Measurements from ENCODE around the gene GRIK4.

GRIK4 gene

GRCh38 chr11:120793806-120794479, 282.4 kb downstream of the GRIK4 start:
- DNase-seq = no peak

- DNase-seq = no peak
Measured at GRCh38 chr11:120794748-120795147, 283.2 kb downstream of the GRIK4 start.

GRCh38 chr11:120795185-120795584, 283.6 kb downstream of the GRIK4 start:
- DNase-seq = no peak

GRCh38 chr11:120797143-120797542, 285.6 kb downstream of the GRIK4 start:
- no peak for DNase-seq

- no peak for DNase-seq
Measured at GRCh38 chr11:120798854-120799253, 287.3 kb downstream of the GRIK4 start.

- DNase-seq = no peak
Measured at GRCh38 chr11:120800206-120800605, 288.7 kb downstream of the GRIK4 start.

GRCh38 chr11:120801801-120802689, 290.5 kb downstream of the GRIK4 start:
- DNase-seq = peak in 1 of 2 experiments; percentile 32

- no peak for DNase-seq
Measured at GRCh38 chr11:120805960-120806555, 294.5 kb downstream of the GRIK4 start.

GRCh38 chr11:120807414-120808150, 296.0 kb downstream of the GRIK4 start:
- DNase-seq = peak in 1 of 2 experiments; percentile 4

- no peak for DNase-seq
Measured at GRCh38 chr11:120808616-120809050, 297.1 kb downstream of the GRIK4 start.

GRCh38 chr11:120810251-120810650, 298.7 kb downstream of the GRIK4 start:
- DNase-seq = no peak

GRCh38 chr11:120811199-120811598, 299.7 kb downstream of the GRIK4 start:
- DNase-seq = no peak

GRCh38 chr11:120811731-120812130, 300.2 kb downstream of the GRIK4 start:
- no peak for DNase-seq

GRCh38 chr11:120814531-120815318, 303.2 kb downstream of the GRIK4 start:
- no peak for DNase-seq

- no peak for DNase-seq
Measured at GRCh38 chr11:120815319-120816100, 304.0 kb downstream of the GRIK4 start.

- DNase-seq = no peak
Measured at GRCh38 chr11:120816176-120816575, 304.6 kb downstream of the GRIK4 start.

- DNase-seq = no peak
Measured at GRCh38 chr11:120816711-120817110, 305.2 kb downstream of the GRIK4 start.

GRCh38 chr11:120817158-120817557, 305.6 kb downstream of the GRIK4 start:
- DNase-seq = no peak

- no peak for DNase-seq
Measured at GRCh38 chr11:120818097-120818496, 306.5 kb downstream of the GRIK4 start.

- DNase-seq = no peak
Measured at GRCh38 chr11:120819003-120819402, 307.5 kb downstream of the GRIK4 start.

All from SW 1271 (cell line).